Head of caudate nucleus (tissue), 42 donors: ENCODE measurements around the gene P2RY14.

Source experiments
- DNase-seq, 42 donors: peaks; one replicate each; pipeline versions ENCODE4 v3.0.0 to v3.0.0-alpha.2; 2020 to 2021; ENCODE audit warnings: mixed read lengths in 7 of 42
- intact Hi-C: fragments of 100-400 bp; cut with DNase I; formaldehyde crosslinking; loops from one replicate; pipeline ENCODE4 v1.15.0; 2022

P2RY14 gene

DNA sequence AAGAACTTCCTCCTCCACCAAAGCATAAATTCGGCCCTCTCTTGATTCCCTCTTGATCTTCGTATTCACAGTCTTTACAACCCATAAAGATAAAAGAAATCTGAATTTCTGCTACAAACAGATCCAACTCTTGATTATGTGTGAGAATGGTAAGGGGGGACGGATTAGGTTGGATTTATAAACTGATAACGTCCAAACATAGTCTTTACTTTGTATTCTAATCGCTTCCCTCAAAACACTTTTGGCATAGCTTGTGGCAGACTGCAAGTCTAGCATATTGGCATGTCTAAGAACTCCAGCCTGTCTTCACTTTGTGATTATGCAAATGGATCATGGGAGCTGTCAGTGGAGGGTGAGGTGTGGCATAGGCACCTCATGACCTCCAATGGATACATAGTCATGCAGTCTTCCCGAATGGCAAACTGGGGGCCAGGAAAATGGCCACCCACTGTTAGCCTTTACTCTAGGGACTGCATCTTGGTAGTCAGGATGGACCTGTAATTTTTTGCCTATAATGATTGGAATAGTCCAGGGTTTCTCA is 51.0 kb downstream of the P2RY14 start:
- no peak for DNase-seq
- intact Hi-C loops, result loop anchor here (5.0 kb wide), 1 partner anchor 55 kb away; no protein-coding TSS in a partner anchor

DNA sequence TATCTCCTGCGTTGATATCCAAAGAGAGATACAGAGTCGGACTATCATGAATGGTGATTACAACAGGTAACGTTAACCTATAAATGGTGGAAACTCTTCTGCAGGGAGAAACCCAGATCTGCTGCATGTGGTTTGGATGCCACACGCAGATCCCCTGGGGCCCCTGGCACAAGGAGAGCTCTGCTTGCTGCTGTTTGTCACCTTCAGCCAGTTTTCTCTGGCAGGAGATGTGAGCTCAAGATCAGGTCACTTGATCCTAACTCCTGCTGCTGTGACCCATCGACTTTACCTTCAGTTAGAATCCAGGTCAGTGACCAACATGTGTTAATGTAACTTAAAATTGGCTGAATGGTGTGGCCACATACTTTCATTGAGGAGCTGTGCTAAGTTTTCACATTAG is 51.5 kb downstream of the P2RY14 start:
- no peak for DNase-seq
- intact Hi-C loops, result loop anchor here (5.0 kb wide), 1 partner anchor 55 kb away; no protein-coding TSS in a partner anchor

DNA sequence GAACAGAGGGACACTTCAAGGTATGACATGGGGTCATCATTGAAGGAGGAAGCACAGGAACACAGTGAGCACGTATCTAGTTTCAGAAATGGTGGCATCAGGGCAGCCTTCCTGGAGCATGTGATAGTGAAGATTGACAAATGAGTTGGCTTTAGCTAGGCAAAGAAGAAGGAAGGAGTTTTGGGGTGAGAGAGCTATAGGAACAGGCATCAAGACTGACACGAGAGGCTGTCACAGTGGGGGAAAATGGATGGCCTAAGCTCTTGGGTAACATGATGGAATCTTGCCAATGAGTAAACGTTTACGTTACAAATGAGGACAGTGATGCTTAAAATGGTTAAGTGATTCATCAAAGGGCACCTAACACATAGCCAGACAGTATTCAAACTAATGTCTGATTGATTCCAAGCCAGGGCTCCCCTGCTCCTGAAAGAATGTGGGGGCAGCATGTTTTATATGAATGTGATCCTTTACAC is 52.2 kb downstream of the P2RY14 start:
- intact Hi-C loops, result loop anchor here (5.0 kb wide), 1 partner anchor 56 kb away; no protein-coding TSS in a partner anchor
- DNase-seq, result no peak

DNA sequence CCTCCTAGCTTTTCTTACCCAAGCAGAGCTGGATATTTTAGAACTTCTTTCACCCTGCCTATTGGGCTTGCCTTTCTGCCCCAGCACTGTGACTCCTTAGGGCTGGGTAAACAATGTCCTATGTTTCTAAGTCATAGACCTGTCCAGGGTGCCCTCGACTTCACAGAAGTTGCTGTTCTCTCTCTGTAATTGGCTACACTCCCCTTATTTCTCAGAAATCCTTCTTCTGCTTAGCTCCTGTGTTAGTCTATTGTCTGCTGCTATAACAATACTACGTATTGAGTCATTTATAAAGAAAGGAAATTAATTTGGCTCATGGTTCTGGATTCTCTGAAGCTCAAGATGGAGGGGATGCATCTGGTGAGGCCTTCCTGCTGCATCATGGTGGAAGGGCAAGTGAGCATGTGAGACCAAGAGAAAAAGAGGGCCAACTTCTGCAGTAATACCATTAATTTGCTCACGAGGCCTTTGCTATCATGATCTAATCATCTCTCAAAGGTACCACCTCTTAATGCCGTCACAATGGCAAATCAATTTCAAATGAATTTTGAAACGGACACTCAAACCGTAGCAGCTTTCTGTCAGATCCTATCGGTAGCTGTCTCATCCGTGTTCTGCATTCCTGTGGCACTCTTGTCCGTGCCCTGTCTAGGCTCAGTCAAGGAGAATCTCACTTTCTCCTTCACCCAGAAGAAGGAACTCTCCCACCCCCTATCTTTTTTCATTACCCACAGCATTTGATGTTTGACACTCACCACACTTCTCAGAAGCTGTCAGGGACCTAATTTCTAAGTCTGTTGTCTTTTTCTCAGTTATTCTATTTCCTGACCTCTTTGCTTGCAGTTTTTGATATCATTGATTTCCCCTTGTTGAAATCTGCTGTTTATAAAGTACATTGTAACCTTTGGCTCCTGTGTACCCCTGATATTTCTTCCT is 53.0 kb downstream of the P2RY14 start:
- intact Hi-C loops, result loop anchor here (5.0 kb wide), 1 partner anchor 57 kb away; no protein-coding TSS in a partner anchor

DNA sequence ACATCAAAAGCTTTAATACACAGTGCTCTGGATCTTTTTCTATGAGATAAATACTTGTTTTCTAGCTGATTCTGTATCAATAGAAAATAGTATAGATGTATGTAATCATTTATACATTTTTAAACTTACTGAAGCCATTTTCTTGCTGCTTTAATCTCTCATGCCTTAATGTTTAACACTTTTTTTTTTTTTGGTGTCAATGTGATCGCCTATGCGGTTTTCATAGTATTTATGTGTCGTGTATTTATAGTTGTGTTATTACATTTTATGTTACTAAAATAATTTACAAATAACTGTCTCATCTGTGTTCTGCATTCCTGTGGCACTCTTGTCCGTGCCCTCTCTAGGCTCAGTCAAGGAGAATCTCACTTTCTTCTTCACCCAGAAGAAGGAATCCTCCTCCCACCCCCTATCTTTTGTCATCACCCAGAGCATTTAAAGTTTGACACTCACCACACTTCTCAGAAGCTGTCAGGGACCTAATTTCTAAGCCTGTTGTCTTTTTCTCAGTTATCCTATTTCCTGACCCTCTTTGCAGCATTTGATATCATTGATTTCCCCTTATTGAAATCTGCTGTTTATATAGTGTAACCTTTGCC is 54.0 kb downstream of the P2RY14 start:
- intact Hi-C loops, result no loop called here
- no peak for DNase-seq

More for the DNA sequence above, 53.0 kb downstream of the P2RY14 start:
- no peak for DNase-seq

DNA sequence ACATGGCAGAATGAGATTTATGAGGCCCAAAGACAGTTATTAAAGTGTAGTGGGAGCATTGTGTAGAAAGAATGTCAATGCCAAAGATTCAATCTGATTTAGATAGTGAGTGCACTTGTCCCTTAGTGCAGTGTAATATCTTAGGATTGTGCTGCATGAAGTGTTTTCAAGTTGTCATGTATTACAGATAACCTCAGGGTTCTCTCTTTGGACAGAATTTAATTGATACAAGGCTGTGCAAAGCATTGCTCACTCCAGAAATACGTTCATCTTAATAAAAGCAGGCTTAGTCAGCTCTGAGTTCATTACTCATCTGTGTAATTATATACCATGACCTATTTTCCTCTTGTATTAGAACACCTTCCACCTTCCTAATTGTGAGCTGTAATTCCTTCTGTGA is 59.3 kb downstream of the P2RY14 start:
- intact Hi-C loops, result no loop called here
- DNase-seq, result no peak

DNA sequence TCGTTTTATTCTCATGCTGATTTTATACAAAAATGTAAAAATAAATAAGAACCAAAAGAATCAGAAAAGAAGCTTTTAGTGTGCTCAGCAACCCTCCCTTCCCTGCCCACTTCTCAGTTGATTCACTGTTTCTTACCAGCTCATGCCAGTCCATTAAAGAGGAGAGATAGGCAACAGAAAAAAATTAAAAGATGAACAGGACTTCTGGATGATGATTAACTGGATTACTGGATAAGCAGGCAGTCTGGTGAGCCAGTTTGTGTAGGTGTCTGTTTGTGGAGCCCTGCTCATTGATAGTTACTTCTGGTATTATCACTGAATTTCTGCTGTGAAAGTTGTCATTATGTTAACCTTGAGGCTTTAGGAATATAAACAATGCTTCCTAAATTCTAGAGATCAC is 60.2 kb downstream of the P2RY14 start:
- no peak for DNase-seq
- intact Hi-C loops, result no loop called here

DNA sequence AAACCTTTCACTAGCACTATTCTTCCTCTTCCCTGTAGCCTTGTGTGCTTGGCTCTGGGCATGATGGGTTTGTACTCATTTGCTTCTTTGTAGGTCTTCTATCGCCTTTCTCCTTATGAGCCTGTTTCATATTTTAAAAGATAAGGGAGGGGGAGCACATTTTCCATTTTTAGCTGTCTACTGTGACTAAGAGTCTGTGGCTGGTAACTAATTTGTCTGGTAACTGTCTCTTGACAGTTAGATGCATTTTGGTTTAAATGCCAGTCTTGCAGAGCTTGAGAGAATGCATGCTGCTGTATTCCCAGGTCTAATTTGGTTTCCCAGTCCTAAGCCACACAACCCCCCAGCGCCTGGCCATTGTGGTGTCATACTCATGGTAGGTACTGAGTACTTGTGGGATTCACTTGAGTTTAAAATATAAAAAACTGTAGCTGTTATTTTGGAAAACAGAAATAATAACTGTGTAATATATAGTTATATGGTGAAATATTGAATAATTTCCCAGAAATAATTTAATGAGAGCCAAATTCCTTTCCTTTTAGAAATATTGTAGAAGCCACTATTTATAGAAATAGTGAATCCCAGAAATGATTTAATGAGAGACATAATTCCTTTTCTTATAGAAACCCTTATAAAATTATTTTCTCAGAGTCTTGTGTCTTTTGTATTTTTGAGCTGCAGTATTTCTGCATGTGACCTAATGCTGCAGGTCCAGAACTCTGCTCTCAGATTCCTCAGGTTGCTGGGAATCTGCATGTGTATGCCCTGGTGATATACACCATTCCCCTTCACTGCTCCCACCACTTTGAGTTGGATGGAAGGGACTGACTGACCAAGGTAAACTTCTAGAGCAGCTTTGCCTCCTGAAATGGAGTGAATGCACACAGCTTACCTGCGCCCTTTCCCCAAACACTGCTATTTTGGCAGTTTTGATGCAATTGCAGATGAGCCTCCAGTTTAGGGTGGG is 61.4 kb downstream of the P2RY14 start:
- intact Hi-C loops, result no loop called here

DNA sequence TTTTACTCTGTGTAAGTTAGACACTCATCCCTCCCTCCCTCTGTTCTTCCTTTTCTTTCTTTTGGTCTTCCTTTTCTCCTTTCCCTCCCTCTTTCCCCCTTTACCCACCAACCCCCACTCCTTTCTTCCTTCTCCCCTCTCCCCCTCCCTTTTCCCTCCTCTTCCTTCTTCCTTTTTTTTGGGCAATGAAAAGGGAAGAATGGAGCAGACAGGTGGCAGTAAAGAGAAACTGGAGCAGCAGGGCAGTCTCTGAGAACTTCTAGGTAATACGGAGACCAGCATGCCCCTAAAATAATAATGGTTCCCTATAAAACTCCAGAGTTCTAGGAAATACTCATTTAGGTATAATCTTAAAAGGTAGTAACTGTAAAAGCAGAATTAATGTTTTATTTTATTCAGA is 63.9 kb downstream of the P2RY14 start:
- intact Hi-C loops, result no loop called here
- DNase-seq, result no peak

More for the DNA sequence above, 61.4 kb downstream of the P2RY14 start:
- no peak for DNase-seq

DNA sequence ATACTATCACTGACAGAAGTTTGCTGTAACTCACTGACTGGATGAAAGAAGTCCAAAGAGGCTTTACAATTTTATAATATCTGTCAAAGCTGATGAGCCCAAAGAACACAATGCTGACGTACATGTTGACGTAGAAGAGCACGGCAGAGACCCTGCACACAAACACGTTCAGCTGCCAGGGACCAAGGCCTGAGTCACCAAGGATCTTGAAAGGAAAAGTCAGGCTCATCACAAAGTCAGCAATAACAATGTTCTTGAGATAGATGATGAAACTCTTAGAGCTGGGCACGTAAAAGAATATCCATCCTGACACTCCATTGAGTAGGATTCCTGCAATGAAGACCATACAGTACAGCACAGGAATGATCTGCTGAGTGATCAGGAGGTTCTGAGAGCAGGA is 64.5 kb downstream of the P2RY14 start:
- intact Hi-C loops, result no loop called here
- no peak for DNase-seq

DNA sequence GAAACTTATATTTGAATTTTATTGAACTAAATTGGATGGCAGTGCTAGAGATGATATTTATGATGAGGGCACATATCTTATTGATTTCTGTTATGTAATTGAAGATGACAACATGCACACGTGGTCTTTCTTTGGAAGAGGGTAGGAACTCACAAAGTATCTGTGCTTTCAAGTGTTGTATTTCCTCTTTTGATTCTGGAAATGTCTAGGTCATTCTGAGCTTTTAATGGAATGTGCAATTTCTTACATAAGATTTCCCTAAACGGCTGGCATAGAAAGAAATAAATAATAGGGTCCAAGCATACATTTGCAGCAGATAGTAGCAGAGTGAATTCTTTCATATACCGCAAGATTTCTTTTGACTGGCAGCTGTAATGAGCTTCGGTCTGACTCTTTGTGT is 65.2 kb downstream of the P2RY14 start:
- no peak for DNase-seq
- intact Hi-C loops, result no loop called here

DNA sequence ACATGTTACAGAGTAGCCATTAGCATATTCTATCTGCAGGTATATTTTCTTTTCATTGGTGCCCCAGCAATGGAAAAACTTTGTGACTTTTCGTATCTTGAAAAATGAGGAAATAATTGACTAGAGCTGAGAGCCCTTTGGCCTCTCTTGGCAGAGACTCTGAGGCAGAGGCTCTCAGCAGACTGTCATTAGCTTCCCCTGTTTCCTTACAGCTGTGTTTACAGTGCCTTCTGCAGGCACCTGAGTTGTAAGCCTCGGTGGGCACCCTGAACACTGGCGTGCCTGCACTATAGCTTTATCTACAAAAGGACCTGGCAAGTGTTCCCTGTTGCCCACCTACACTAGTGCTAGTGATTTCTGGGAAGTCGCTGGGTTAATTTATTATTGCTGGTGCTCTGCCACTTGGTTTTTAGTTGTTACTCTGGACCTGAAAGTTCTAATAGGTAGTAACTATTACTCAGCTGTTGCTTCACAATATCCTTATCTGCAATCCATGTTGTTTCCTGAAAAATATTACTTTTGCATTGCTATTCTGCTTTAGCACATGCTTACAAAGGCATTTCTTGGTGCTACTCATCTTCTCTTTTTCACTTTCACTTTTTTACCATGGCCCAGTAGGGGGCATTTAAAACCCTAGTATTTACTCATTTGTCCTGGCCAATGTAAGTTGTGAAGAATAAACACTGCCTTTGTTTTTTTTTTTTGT is 67.5 kb downstream of the P2RY14 start:
- intact Hi-C loops, result no loop called here
- no peak for DNase-seq

DNA sequence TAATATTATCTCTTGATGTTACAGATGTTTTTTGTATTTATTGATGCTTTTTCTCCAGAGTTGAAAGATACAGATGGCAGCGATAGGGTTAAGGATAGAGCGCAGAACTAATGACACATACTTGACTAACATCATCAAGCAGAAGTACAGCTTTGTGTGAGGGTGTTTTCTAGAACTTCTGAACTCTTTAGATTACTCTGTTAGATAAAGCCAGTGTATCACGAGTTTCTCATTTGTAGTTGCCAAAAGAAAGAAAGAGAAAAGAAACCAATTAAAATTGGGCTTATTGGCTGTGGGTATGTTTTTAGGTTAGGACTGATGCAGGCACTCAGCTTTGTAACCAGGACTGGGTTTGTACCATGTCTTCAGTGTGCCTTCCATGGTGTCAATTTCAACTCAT is 68.7 kb downstream of the P2RY14 start:
- intact Hi-C loops, result no loop called here
- no peak for DNase-seq

DNA sequence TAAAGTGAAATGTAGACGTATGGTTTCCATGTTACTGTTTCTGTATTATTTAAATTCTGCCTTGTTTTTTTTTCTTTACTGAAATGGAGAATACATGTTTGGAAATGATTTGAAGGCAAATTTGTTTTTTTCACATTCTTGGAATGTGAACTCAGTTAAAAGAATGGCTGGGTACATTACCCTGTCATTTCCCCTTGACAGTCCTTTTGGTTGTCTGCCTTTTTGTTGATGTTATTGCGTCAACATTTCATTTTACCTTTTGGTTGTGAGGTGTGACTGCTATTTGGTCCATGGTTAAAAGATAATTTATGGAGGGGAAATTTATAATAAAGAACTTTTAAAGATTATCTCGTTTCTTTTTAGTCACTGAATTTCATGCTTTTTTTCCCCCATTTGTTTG is 72.1 kb downstream of the P2RY14 start:
- intact Hi-C loops, result no loop called here
- no peak for DNase-seq

DNA sequence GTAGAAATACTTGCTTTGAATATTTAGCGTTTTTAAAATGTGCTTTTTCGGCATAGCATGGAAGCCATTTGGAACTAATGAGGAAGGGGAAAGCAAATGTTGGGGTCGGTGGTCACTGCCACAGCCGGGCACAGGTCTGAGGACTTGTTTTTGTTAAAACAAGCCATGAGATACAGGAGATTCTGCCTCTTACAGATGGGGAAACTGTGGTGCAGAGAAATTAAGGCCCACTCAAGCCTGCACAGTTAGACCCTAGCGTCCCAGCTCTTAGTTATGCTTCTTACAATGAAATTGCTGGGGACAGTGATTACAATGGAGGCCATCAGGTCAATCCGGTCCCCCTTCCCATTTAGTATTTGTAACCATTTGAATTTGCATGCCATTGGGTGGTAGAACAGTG is 72.9 kb downstream of the P2RY14 start:
- intact Hi-C loops, result no loop called here
- no peak for DNase-seq

DNA sequence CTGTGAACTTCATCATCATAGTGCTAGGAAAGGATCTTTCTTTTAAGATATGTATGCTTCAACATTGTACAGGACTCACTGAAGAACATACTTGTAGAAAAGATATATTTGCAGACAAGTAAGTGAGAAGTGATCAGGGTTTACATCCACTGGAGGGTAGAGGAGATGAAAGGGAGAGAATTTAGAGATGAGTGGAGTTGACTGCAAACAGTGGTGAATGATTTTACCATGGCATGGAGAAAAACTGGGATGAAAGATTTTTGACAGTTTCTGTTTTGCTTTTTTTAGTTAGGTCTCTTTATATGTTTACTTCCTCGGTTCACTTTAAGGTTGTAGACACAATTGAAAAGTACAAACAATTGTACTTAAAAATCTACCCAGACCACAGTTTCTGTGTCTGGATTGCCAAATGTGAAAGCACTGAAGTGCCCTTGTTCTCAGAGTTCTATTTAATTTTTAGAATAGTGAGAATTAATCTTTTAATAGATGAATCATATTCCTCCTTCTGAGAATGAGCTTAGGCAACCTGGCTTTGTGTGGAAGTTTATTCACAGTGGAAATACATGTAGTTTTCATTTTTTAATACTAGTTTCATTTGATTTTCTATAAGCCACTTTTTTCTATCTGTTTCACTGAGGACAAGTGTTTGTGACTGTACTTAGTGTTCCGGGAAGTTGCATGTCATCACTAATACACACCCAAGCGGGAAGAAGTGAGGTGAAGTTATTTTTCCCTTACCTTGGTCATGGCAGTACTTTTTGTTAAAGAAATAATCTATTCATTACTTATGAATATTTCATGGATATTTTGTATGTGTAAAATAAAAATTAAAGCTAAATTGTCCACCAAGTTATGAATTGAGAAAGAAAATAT is 73.6 kb downstream of the P2RY14 start:
- DNase-seq, result no peak
- intact Hi-C loops, result no loop called here

DNA sequence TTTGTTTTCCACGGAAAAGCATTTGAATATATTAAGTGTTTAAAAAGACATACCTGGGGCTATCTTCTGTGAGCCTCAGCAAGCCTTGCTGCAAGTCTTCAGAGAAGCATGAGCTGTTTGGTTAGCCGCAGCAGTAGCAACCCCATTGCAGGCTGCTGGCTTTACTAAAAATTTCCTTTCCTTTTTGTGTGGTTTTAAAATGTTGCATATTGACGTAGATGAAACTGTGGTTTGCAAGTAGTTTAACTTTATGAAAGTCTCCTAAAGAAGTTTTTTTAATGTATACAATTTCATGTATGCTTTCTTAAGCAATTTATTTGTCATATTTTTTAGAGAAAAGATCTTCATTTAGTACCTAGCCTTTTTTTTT is 75.3 kb downstream of the P2RY14 start, which contains the start of gene GPR171:
Gene GPR171, minus strand, starts transcription at position 166 of the 370 bp plus-strand sequence. CDS start 3,830 bp downstream, outside the sequence.
- DNase-seq, result no peak
- intact Hi-C loops, result no loop called here
